IPS-15b (cell line): ENCODE measurements around the gene CDH12.

Experiments
- H3K27me3 ChIP-seq: one replicate; pipeline ENCODE4 v1.6.1; 2013; ENCODE audit warnings: low read length; ENCODE audit not compliant: control insufficient read depth, insufficient read depth
- H3K36me3 ChIP-seq: one replicate; pipeline ENCODE4 v1.6.1; 2013; ENCODE audit warnings: low read length; ENCODE audit not compliant: control insufficient read depth, insufficient read depth
- H3K4me1 ChIP-seq: one replicate; pipeline ENCODE4 v1.6.1; 2013; ENCODE audit warnings: mild to moderate bottlenecking, low read length; ENCODE audit not compliant: control insufficient read depth, insufficient read depth
- H3K4me3 ChIP-seq: one replicate; pipeline ENCODE4 v1.5.1; 2013; ENCODE audit warnings: low read depth, low read length
- H3K9ac ChIP-seq: one replicate; pipeline ENCODE4 v1.6.1; 2013; ENCODE audit warnings: low read depth, mild to moderate bottlenecking, low read length
- H3K9me3 ChIP-seq: one replicate; pipeline ENCODE4 v1.6.1; 2013; ENCODE audit warnings: mild to moderate bottlenecking, low read length; ENCODE audit not compliant: control insufficient read depth, insufficient read depth

The CDH12 gene

GRCh38 chr5:22706901-22707300 is 146.2 kb downstream of the CDH12 start:
- no peak overlapping the region for H3K9ac ChIP-seq
- H3K4me1 ChIP-seq = no peaks in the 10 kb centered on the region
- H3K9me3 ChIP-seq = no peaks in the 10 kb centered on the region
- no peak overlapping the region for H3K4me3 ChIP-seq
- H3K27me3 ChIP-seq = no peaks in the 10 kb centered on the region
- no peaks in the 10 kb centered on the region for H3K36me3 ChIP-seq

GRCh38 chr5:22699319-22699718 is 153.8 kb downstream of the CDH12 start:
- Histone ChIP-seq H3K9me3 (no peaks in the 10 kb centered on the region), H3K4me1 (no peaks in the 10 kb centered on the region), H3K36me3 (no peaks in the 10 kb centered on the region)

DNA sequence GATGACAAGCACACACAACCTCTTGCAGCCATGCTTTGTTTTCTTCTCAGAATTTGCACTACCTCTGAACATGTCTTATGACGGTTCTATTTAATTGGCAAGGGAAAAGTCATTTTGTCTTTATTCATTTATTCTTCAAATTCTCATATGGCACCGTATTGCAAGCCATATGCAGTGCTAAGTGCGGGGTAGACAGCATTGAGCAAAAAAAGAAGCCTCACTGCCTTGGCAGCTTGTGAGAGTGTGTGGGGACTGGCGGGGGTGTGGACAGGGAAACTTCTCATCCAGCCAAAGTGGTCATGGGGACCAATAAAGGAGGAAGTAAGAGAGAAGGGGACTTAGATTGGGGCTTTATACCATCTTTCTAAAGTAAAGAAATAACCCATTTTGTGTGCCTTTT is 160.0 kb downstream of the CDH12 start:
- H3K9me3 ChIP-seq = no peaks in the 10 kb centered on the region
- H3K36me3 ChIP-seq = no peaks in the 10 kb centered on the region
- no peaks in the 10 kb centered on the region for H3K27me3 ChIP-seq
- no peaks in the 10 kb centered on the region for H3K4me1 ChIP-seq
- H3K4me3 ChIP-seq = no peak overlapping the region
- no peak overlapping the region for H3K9ac ChIP-seq

More at GRCh38 chr5:22699319-22699718, 153.8 kb downstream of the CDH12 start:
- Histone ChIP-seq H3K27me3 (no peaks in the 10 kb centered on the region), H3K4me3 (no peak overlapping the region), H3K9ac (no peak overlapping the region)

DNA sequence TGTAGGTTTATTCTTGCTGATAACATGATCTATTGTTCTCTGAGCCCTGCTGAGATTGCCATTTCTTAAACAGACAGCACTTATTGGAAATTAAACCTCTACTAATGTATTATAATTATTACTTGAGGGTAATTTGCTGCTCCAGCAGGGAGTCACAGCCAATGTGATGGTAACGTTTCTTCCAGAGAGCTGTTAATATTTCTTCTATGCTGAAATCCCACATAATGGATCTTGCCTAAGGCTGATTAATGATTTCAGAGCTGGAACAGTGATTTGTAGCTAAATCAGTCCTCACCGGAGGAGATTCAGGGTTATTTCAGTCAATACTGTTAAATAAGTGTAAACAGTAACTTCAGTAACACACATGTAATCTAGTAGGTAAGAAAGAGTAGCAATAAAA is 170.1 kb downstream of the CDH12 start:
- Histone ChIP-seq H3K36me3 (no peaks in the 10 kb centered on the region), H3K9me3 (no peaks in the 10 kb centered on the region), H3K9ac (no peak overlapping the region), H3K4me3 (no peak overlapping the region), H3K27me3 (no peaks in the 10 kb centered on the region), H3K4me1 (no peaks in the 10 kb centered on the region)

DNA sequence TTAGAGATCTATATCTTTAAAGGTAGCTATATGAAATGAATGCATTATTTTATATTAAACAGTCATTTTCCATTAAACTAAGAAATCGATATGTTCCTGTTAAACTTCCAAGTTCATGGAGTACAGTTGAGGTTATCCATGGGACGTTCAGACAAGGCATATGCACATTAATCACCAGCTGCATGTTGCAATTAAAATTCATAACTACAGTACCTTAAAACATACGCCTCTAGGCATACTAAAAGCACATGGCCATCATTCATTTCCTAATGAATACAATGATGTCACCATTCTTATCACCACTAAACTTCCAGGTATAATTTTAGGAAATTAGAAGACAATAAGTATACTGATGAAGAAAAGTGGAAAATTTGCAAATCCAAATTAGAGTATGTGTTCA is 174.3 kb downstream of the CDH12 start:
- H3K27me3 ChIP-seq = no peaks in the 10 kb centered on the region
- H3K4me1 ChIP-seq = no peaks in the 10 kb centered on the region
- H3K36me3 ChIP-seq = no peaks in the 10 kb centered on the region
- H3K4me3 ChIP-seq = no peak overlapping the region
- no peaks in the 10 kb centered on the region for H3K9me3 ChIP-seq
- no peak overlapping the region for H3K9ac ChIP-seq

- Histone ChIP-seq H3K9me3 (no peaks in the 10 kb centered on the region), H3K4me3 (no peak overlapping the region), H3K27me3 (no peaks in the 10 kb centered on the region), H3K36me3 (no peaks in the 10 kb centered on the region), H3K4me1 (no peaks in the 10 kb centered on the region), H3K9ac (no peak overlapping the region)
These were observed 180.0 kb downstream of the CDH12 start for GRCh38 chr5:22673131-22673530.

DNA sequence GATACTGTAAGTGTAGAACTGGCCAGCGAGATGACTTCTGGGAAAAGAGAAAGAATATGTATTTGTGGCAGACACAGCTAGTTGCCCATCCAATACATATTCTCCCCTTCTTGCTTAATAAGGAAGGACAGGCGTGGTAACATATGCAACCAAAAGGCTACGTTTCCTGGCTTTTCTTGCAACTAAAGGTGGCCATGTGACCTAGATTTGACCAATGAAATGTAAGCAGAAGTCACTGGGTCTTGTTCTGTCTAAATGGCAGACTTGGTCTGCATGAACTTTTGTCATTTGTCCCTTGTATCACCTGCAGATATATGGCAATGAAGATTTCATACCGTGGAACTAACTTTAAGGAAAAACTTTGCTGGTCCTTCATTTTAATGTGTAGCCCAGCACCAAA is 183.8 kb downstream of the CDH12 start:
- H3K4me1 ChIP-seq = no peaks in the 10 kb centered on the region
- H3K9ac ChIP-seq = no peak overlapping the region
- no peak overlapping the region for H3K4me3 ChIP-seq
- no peaks in the 10 kb centered on the region for H3K27me3 ChIP-seq
- H3K9me3 ChIP-seq = no peaks in the 10 kb centered on the region
- H3K36me3 ChIP-seq = no peaks in the 10 kb centered on the region

DNA sequence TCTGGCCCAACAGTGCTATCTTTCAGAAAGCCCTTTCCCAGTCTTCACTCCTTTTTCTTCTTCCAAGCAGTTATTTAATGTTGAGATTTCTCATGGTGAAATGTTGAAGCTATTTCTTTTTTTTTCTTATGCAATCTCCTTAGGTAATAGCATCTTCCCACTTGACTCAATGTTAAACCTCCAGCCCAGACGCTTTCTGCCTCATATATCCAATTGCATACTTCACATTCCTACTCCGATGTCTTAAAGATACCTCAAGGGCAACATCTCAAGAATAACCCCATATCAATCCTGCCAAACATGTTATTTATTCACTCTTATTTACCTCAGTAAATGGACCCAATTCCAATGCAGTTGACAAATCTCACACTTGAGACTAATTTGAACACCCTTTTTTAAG is 187.3 kb downstream of the CDH12 start:
- Histone ChIP-seq H3K4me1 (peaks cover 18% of the 10 kb centered on the region), H3K9ac (no peak overlapping the region), H3K4me3 (no peak overlapping the region), H3K36me3 (no peaks in the 10 kb centered on the region), H3K9me3 (no peaks in the 10 kb centered on the region), H3K27me3 (no peaks in the 10 kb centered on the region)

DNA sequence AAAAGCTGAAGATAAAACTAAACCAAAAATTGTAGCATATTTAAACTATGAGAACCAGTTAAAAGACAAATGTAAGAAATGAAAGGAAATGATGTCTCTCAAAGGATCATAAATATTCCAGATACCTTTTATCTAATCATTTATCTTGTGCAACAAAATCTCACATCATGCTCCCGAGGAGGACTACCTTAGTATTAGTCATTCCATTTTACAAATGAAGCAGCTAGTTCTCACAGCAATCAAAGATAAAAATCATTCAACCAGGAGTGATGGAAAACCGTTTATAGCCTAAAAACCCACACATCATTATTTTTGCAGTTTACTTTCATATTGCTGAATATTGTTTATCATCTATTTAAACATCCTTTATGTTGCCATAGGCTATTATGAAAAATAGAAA is 190.0 kb downstream of the CDH12 start:
- H3K9me3 ChIP-seq = no peaks in the 10 kb centered on the region
- H3K27me3 ChIP-seq = no peaks in the 10 kb centered on the region
- H3K4me3 ChIP-seq = no peak overlapping the region
- H3K9ac ChIP-seq = no peak overlapping the region
- H3K4me1 ChIP-seq = peaks cover 19% of the 10 kb centered on the region
- no peaks in the 10 kb centered on the region for H3K36me3 ChIP-seq

DNA sequence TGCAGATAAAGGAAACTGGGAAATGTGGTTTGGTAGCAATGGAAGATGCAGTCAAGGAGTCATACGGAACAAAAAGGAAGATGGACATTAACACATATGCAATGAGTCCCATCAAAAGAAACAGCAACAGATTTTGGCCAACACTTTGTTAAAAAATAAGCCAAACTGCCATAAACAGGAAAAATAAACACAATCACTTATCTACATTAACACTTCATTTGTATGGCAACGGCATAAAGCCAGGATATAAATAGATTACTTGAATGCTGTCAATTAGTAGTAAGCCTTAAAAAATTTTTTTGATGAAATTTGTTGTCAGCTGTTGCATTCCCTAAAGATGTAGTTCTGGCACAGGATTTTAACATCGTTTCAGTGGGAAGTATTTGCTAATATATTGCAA is 190.8 kb downstream of the CDH12 start:
- H3K4me3 ChIP-seq = no peak overlapping the region
- H3K36me3 ChIP-seq = no peaks in the 10 kb centered on the region
- no peaks in the 10 kb centered on the region for H3K9me3 ChIP-seq
- no peak overlapping the region for H3K9ac ChIP-seq
- H3K4me1 ChIP-seq = peaks cover 19% of the 10 kb centered on the region
- no peaks in the 10 kb centered on the region for H3K27me3 ChIP-seq

- Histone ChIP-seq H3K36me3 (no peaks in the 10 kb centered on the region), H3K4me1 (no peaks in the 10 kb centered on the region), H3K4me3 (no peak overlapping the region), H3K27me3 (no peaks in the 10 kb centered on the region), H3K9me3 (no peaks in the 10 kb centered on the region), H3K9ac (no peak overlapping the region)
These were observed 201.8 kb downstream of the CDH12 start for GRCh38 chr5:22651355-22651754.

- Histone ChIP-seq H3K9me3 (no peaks in the 10 kb centered on the region), H3K4me3 (no peak overlapping the region), H3K4me1 (no peaks in the 10 kb centered on the region), H3K9ac (no peak overlapping the region), H3K27me3 (no peaks in the 10 kb centered on the region), H3K36me3 (no peaks in the 10 kb centered on the region)
These were observed 202.6 kb downstream of the CDH12 start for GRCh38 chr5:22650511-22650910.

GRCh38 chr5:22649074-22649473 is 204.1 kb downstream of the CDH12 start:
- no peaks in the 10 kb centered on the region for H3K4me1 ChIP-seq
- no peak overlapping the region for H3K4me3 ChIP-seq
- no peak overlapping the region for H3K9ac ChIP-seq
- H3K36me3 ChIP-seq = no peaks in the 10 kb centered on the region
- H3K27me3 ChIP-seq = no peaks in the 10 kb centered on the region
- H3K9me3 ChIP-seq = no peaks in the 10 kb centered on the region
